K562 (cell line): ENCODE measurements around the gene GAB2. TPM values are rescaled to one million over a fixed set of nuclear protein-coding genes. Genes with fewer than 3 reads are reported as not detected.

Experiments used
- ARID4B ChIP-seq: sonication (generic); formaldehyde crosslinking; IDR thresholded peaks from 2 replicates; pipeline ENCODE4 v1.8.0; 2022; ENCODE audit warnings: mild to moderate bottlenecking, missing genetic modification reagents
- BRD4 ChIP-seq: fragments of 200-600 bp; sonication (generic); IDR thresholded peaks from 2 replicates; pipeline ENCODE4 v1.6.1; 2017; ENCODE audit warnings: inconsistent platforms
- BRF1 ChIP-seq: IDR thresholded peaks from 3 replicates; pipeline ENCODE4 v1.6.1; 2011; ENCODE audit warnings: borderline replicate concordance, mild to moderate bottlenecking; ENCODE audit not compliant: insufficient read length; ENCODE audit errors: extremely low read depth
- C11orf30 ChIP-seq: fragments of 450-650 bp; IDR thresholded peaks from 2 replicates; pipeline ENCODE4 v1.6.1; 2016; ENCODE audit warnings: low read depth, mild to moderate bottlenecking
- CTBP1 ChIP-seq: fragments of 450-650 bp; IDR thresholded peaks from 2 replicates; pipeline ENCODE4 v1.6.1; 2016; ENCODE audit warnings: borderline replicate concordance
- ETV1 ChIP-seq: fragments of 450-650 bp; conservative IDR thresholded peaks from 2 replicates; pipeline ENCODE4 v1.6.1; 2016; ENCODE audit warnings: missing genetic modification characterization, control low read depth, low read depth, missing compliant biosample characterization
- HDAC8 ChIP-seq: fragments of 450-650 bp; IDR thresholded peaks from 2 replicates; pipeline ENCODE4 v1.6.1; 2016; ENCODE audit warnings: mild to moderate bottlenecking, missing genetic modification characterization, moderate library complexity, missing compliant biosample characterization
- JUND ChIP-seq, 2 experiments: IDR thresholded peaks; 2 replicates in 1 of 2; 3 replicates in 1 of 2; pipeline ENCODE4 v1.6.1; 2011; ENCODE audit warnings: borderline replicate concordance in 2 of 2, low read depth in 2 of 2, low read length in 2 of 2, improper control_type of control experiment in 1 of 2, missing biosample characterization in 1 of 2, missing genetic modification characterization in 1 of 2, missing genetic modification reagents in 1 of 2
- KDM1A ChIP-seq, 2 experiments: fragments of 450-650 bp; IDR thresholded peaks; 2 replicates each; pipeline ENCODE4 v1.6.1; 2016; ENCODE audit warnings: mild to moderate bottlenecking in 2 of 2
- MAFF ChIP-seq: IDR thresholded peaks from 2 replicates; pipeline ENCODE4 v1.6.1; 2012; ENCODE audit warnings: low read length, improper control_type of control experiment
- MYC ChIP-seq, 2 experiments: fragments of 250-450 bp in 1 of 2; sonication (Bioruptor Pico) in 1 of 2; IDR thresholded peaks; 2 replicates each; pipeline versions ENCODE4 v1.5.1 to v1.6.1; 2012 to 2021; ENCODE audit warnings: low read depth in 2 of 2, borderline replicate concordance in 1 of 2, improper control_type of control experiment in 1 of 2, low read length in 1 of 2, mild to moderate bottlenecking in 1 of 2, moderate library complexity in 1 of 2
- PHF20 ChIP-seq: fragments of 450-650 bp; IDR thresholded peaks from 2 replicates; pipeline ENCODE4 v1.6.1; 2018; ENCODE audit not compliant: partially characterized antibody
- PHF21A ChIP-seq: fragments of 450-650 bp; IDR thresholded peaks from 2 replicates; pipeline ENCODE4 v1.6.1; 2017; ENCODE audit warnings: low read depth, borderline replicate concordance
- PRPF4 ChIP-seq: fragments of 200-400 bp; formaldehyde crosslinking; IDR thresholded peaks from one replicate; pipeline ENCODE4 v1.6.1; 2017; ENCODE audit warnings: low read length, low read depth, mild to moderate bottlenecking; ENCODE audit not compliant: insufficient read depth, poor library complexity, severe bottlenecking
- ZKSCAN8 ChIP-seq: fragments of 200-800 bp; sonication (Bioruptor generic); IDR thresholded peaks from 2 replicates; pipeline ENCODE4 v1.6.1; 2016; ENCODE audit warnings: missing genetic modification characterization, missing compliant biosample characterization
- ZNF316 ChIP-seq: fragments of 450-650 bp; IDR thresholded peaks from 2 replicates; pipeline ENCODE4 v1.6.1; 2016
- polyA plus RNA-seq, 8 experiments: library from polyadenylated mRNA; depleted of rRNA in 4 of 8; stranded (reverse) in 5 of 8; unstranded in 3 of 8; fragments of >200 nt; fragmentation: Nextera tagmentation in 2 of 8; fragmentation: Illumina TruSeq in 1 of 8; extraction: Ambion mirVana in 2 of 8; extraction: Trizol in 1 of 8; gene quantifications; 2 replicates each; pipeline versions ENCODE4 v1.2.1 to v1.2.3, GENCODE V29; 2011 to 2014; ENCODE audit warnings: inconsistent platforms in 1 of 8, missing spikeins in 1 of 8
- total RNA-seq, 7 experiments: library from RNA; depleted of rRNA in 6 of 7; stranded (reverse); fragments of >200 nt in 6 of 7; fragmentation: Illumina TruSeq in 2 of 7; extraction: Trizol in 2 of 7; gene quantifications; 2 replicates each; pipeline versions ENCODE4 v1.2.1 to v1.2.3, GENCODE V29; 2011 to 2021; ENCODE audit warnings: low replicate concordance in 1 of 7

The GAB2 gene
- total and polyA plus RNA-seq, 9 of the 15 experiments (the other 6 are each of a cell fraction or from before 2014, with no cell fraction given), result 2.3 to 35.2 (median 16.1) TPM

- TF ChIP-seq ARID4B (CRISPR knock-in tag) (no peak), ZKSCAN8 (CRISPR knock-in tag) (peak; percentile 97), BRF1 (no peak), PRPF4 (no peak), HDAC8 (tag) (no peak), PHF20 (no peak), ETV1 (tag) (0 out of 2 replicates have a peak, but pooled peaks have one; percentile 12), KDM1A (IDR thresholded peaks at IDR 0.05) (0 out of 4 replicates have a peak, but pooled peaks of 1 of the 2 experiments have one; percentile 19), CTBP1 (no peak), PHF21A (no peak), MYC (IDR thresholded peaks at IDR 0.05; ENCODE audit: low read depth, low read length) (no peak), MYC (CRISPR knock-in tag; IDR thresholded peaks at IDR 0.05; ENCODE audit: borderline replicate concordance, low read depth) (no peak), ZNF316 (peak; percentile 94), MAFF (peak; percentile 79), C11orf30 (peak; percentile 92), JUND (IDR thresholded peaks at IDR 0.05; ENCODE audit: borderline replicate concordance, low read depth, low read length) (no peak), JUND (tag; IDR thresholded peaks at IDR 0.05; ENCODE audit: borderline replicate concordance, low read depth, low read length) (0 out of 3 replicates have a peak, but pooled peaks have one; percentile 17), BRD4 (no peak)
These were observed 54.5 kb downstream of the GAB2 start (continued) for GRCh38 chr11:78363024-78363619.
